CD14-positive monocyte (primary cell): ENCODE measurements around the gene HSBP1L1. TPM values are rescaled to one million over a fixed set of nuclear protein-coding genes. Genes with fewer than 3 reads are reported as not detected.

Source experiments
- DNase-seq, 3 donors: peaks; one replicate each; pipeline ENCODE4 v3.0.0-alpha.2; 2011 to 2022
- H2AFZ ChIP-seq: 2 replicates; pipeline ENCODE4 v1.6.0; 2012; ENCODE audit warnings: mild to moderate bottlenecking, low read depth, low read length, inconsistent platforms; ENCODE audit not compliant: insufficient read depth, poor library complexity, severe bottlenecking
- H3K27ac ChIP-seq, 2 donors: 1 replicate in 1 of 2; 2 replicates in 1 of 2; pipeline ENCODE4 v1.5.1; 2012 to 2013; ENCODE audit warnings: low read length in 2 of 2, control low read depth in 1 of 2, inconsistent platforms in 1 of 2, low read depth in 1 of 2, mild to moderate bottlenecking in 1 of 2
- H3K27me3 ChIP-seq, 2 donors: one replicate each; pipeline versions ENCODE4 v1.6.0 to v1.6.1; 2011 to 2013; ENCODE audit warnings: low read length in 2 of 2; ENCODE audit not compliant: control insufficient read depth in 2 of 2, insufficient read depth in 2 of 2
- H3K36me3 ChIP-seq, 2 donors: replicated peaks in 1 of 2; 1 replicate in 1 of 2; 2 replicates in 1 of 2; pipeline versions ENCODE4 v1.5.1 to v1.6.1; 2012 to 2013; ENCODE audit warnings: low read length in 2 of 2, control low read depth in 1 of 2, inconsistent platforms in 1 of 2, mild to moderate bottlenecking in 1 of 2; ENCODE audit not compliant: insufficient read depth in 2 of 2, control insufficient read depth in 1 of 2
- H3K4me1 ChIP-seq, 2 donors: 1 replicate in 1 of 2; 2 replicates in 1 of 2; pipeline versions ENCODE4 v1.5.1 to v1.6.1; 2012 to 2013; ENCODE audit warnings: low read length in 2 of 2, control low read depth in 1 of 2, inconsistent platforms in 1 of 2, mild to moderate bottlenecking in 1 of 2, moderate library complexity in 1 of 2; ENCODE audit not compliant: insufficient read depth in 2 of 2, control insufficient read depth in 1 of 2
- H3K4me2 ChIP-seq: replicated peaks from 2 replicates; pipeline ENCODE3; 2012; ENCODE audit warnings: low read length, moderate library complexity, mild to moderate bottlenecking; ENCODE audit not compliant: poor library complexity, severe bottlenecking; ENCODE audit errors: extremely low read depth
- H3K4me3 ChIP-seq, 3 experiments: fragments of 200-600 bp in 1 of 3; sonication (generic) in 1 of 3; replicated peaks in 1 of 3; 1 replicate in 2 of 3; 2 replicates in 1 of 3; pipeline ENCODE4 v1.5.1; 2011 to 2013; ENCODE audit warnings: low read length in 3 of 3, mild to moderate bottlenecking in 3 of 3, control low read depth in 2 of 3, low read depth in 2 of 3, inconsistent platforms in 1 of 3, moderate library complexity in 1 of 3
- H3K79me2 ChIP-seq: 2 replicates; pipeline ENCODE4 v1.6.0; 2012; ENCODE audit warnings: mild to moderate bottlenecking, control low read depth, inconsistent platforms, low read length, moderate library complexity; ENCODE audit not compliant: insufficient read depth
- H3K9ac ChIP-seq: 2 replicates; pipeline ENCODE4 v1.6.0; 2017; ENCODE audit warnings: low read length, mild to moderate bottlenecking; ENCODE audit not compliant: insufficient read depth, poor library complexity, severe bottlenecking
- H3K9me3 ChIP-seq, 2 donors: replicated peaks in 1 of 2; 1 replicate in 1 of 2; 2 replicates in 1 of 2; pipeline versions ENCODE4 v1.5.1 to v1.6.1; 2012 to 2013; ENCODE audit warnings: low read length in 2 of 2, control low read depth in 1 of 2; ENCODE audit not compliant: control insufficient read depth in 1 of 2, insufficient read depth in 1 of 2
- H4K20me1 ChIP-seq: 2 replicates; pipeline ENCODE4 v1.6.0; 2012; ENCODE audit warnings: mild to moderate bottlenecking, low read length, control low read depth, moderate library complexity; ENCODE audit not compliant: insufficient read depth
- H3K27ac Mint-ChIP-seq, 7 donors: one replicate each; pipeline ENCODE4 v1.8.0; 2020; ENCODE audit warnings: mild to moderate bottlenecking in 7 of 7, mixed read lengths in 7 of 7, moderate library complexity in 6 of 7, inconsistent platforms in 2 of 7
- H3K27me3 Mint-ChIP-seq, 3 donors: one replicate each; pipeline ENCODE4 v1.8.0; 2021 to 2022; ENCODE audit warnings: low read depth in 3 of 3, mild to moderate bottlenecking in 3 of 3, mixed read lengths in 3 of 3, moderate library complexity in 3 of 3, inconsistent platforms in 1 of 3
- H3K36me3 Mint-ChIP-seq, 2 donors: one replicate each; pipeline ENCODE4 v1.8.0; 2020; ENCODE audit warnings: mixed read lengths in 2 of 2, inconsistent platforms in 1 of 2, mild to moderate bottlenecking in 1 of 2
- H3K4me1 Mint-ChIP-seq: one replicate; pipeline ENCODE4 v1.8.0; 2020; ENCODE audit warnings: mild to moderate bottlenecking, mixed read lengths
- H3K4me3 Mint-ChIP-seq, 2 donors: one replicate each; pipeline ENCODE4 v1.8.0; 2020; ENCODE audit warnings: mild to moderate bottlenecking in 2 of 2, mixed read lengths in 2 of 2, moderate library complexity in 1 of 2
- H3K9me3 Mint-ChIP-seq, 7 donors: one replicate each; pipeline ENCODE4 v1.8.0; 2020 to 2022; ENCODE audit warnings: mixed read lengths in 7 of 7, mild to moderate bottlenecking in 6 of 7, moderate library complexity in 6 of 7, inconsistent platforms in 2 of 7
- WGBS: methylation state at CpG from one replicate; pipeline ENCODE4 v1.1.5; 2013; ENCODE audit warnings: missing lambda C conversion rate; ENCODE audit not compliant: insufficient coverage; 5-methylcytosine and 5-hydroxymethylcytosine counted together
- intact Hi-C, 2 donors: fragments of 100-400 bp; cut with micrococcal nuclease; formaldehyde crosslinking; loops; one replicate each; pipeline versions ENCODE4 v1.15.0 to v1.15.1; 2023
- polyA plus RNA-seq, 3 donors: library from polyadenylated mRNA; depleted of rRNA in 1 of 3; unstranded in 2 of 3; stranded (reverse) in 1 of 3; fragments of 300-500 nt in 2 of 3; fragments of >200 nt in 1 of 3; fragmentation: Illumina TruSeq in 2 of 3; gene quantifications; 1 replicate in 2 of 3; 2 replicates in 1 of 3; pipeline ENCODE4 v1.2.3, GENCODE V29; 2012 to 2021
- TF ChIP-seq, protein P1 (sequence below): fragments of 200-600 bp; IDR thresholded peaks from one replicate; pipeline ENCODE4 v1.8.0; 2022; ENCODE audit warnings: antibody characterized with exemption, mild to moderate bottlenecking

The HSBP1L1 gene
- polyA plus RNA-seq, 3 donors = 2.5 to 13.2 (median 10.8) TPM

DNA sequence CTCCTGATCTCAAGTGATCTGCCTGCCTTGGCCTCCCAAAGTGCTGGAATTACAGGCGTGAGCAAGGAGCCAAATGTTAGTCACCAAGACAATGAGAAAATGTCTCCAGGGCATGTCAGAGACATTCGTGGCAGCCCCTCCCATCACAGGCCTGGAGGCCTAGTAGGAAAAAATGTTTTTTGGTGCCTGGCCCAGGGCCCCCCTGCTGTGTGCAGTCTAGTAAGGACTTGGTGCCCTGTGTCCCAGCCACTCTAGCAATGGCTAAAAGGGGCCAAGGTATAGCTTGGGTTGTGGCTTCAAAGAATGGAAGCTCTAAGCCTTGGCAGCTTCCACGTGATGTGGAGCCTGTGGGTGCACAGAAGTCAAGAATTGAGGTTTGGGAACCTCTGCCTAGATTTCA, 36.4 kb downstream of the HSBP1L1 start:
- Histone ChIP-seq H3K36me3 (no peaks in the 10 kb centered on the region), H3K27ac (no peak overlapping the region), H2AFZ (no peak overlapping the region), H3K79me2 (no peaks in the 10 kb centered on the region), H3K4me3 (no peak overlapping the region), H3K9me3 (peaks cover 12 to 21% of the 10 kb centered on the region in 2 donors), H3K27me3 (no peaks in the 10 kb centered on the region), H3K9ac (no peak overlapping the region), H3K4me2 (no peak overlapping the region), H4K20me1 (no peaks in the 10 kb centered on the region), H3K4me1 (no peaks in the 10 kb centered on the region)
- intact Hi-C loops = no loop called here
- Mint-ChIP-seq H3K4me1 (no peaks in the 10 kb centered on the region), H3K27ac (peak overlapping the region in 1 of 7 donors; percentile 53), H3K36me3 (no peaks in the 10 kb centered on the region), H3K4me3 (no peak overlapping the region), H3K27me3 (peaks cover 0 to 1% (median 0%) of the 10 kb centered on the region in 3 donors), H3K9me3 (peaks cover 16 to 35% (median 28%) of the 10 kb centered on the region in 7 donors)
- no peak for DNase-seq
- TF ChIP-seq, protein P1, sequence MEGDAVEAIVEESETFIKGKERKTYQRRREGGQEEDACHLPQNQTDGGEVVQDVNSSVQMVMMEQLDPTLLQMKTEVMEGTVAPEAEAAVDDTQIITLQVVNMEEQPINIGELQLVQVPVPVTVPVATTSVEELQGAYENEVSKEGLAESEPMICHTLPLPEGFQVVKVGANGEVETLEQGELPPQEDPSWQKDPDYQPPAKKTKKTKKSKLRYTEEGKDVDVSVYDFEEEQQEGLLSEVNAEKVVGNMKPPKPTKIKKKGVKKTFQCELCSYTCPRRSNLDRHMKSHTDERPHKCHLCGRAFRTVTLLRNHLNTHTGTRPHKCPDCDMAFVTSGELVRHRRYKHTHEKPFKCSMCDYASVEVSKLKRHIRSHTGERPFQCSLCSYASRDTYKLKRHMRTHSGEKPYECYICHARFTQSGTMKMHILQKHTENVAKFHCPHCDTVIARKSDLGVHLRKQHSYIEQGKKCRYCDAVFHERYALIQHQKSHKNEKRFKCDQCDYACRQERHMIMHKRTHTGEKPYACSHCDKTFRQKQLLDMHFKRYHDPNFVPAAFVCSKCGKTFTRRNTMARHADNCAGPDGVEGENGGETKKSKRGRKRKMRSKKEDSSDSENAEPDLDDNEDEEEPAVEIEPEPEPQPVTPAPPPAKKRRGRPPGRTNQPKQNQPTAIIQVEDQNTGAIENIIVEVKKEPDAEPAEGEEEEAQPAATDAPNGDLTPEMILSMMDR = no peak
- WGBS = 95% methylated on average over 3 of the region's 3 CpGs

GRCh38 chr18:80002468-80002867, 38.0 kb downstream of the HSBP1L1 start:
- Histone ChIP-seq H3K27ac (no peak overlapping the region), H3K4me2 (no peak overlapping the region), H3K4me1 (no peaks in the 10 kb centered on the region), H3K79me2 (no peaks in the 10 kb centered on the region), H3K9me3 (peaks cover 12 to 21% of the 10 kb centered on the region in 2 donors), H3K27me3 (no peaks in the 10 kb centered on the region), H3K36me3 (no peaks in the 10 kb centered on the region), H3K4me3 (no peak overlapping the region), H3K9ac (no peak overlapping the region), H2AFZ (no peak overlapping the region), H4K20me1 (no peaks in the 10 kb centered on the region)
- Mint-ChIP-seq H3K27me3 (peaks cover 0 to 2% (median 1%) of the 10 kb centered on the region in 3 donors), H3K9me3 (peaks cover 21 to 35% (median 28%) of the 10 kb centered on the region in 7 donors), H3K4me1 (no peaks in the 10 kb centered on the region), H3K4me3 (no peak overlapping the region), H3K36me3 (no peaks in the 10 kb centered on the region), H3K27ac (no peak overlapping the region)
- 92% methylated on average over 2 of the region's 5 CpGs for WGBS
- intact Hi-C loops = no loop called here
- DNase-seq = no peak
- TF ChIP-seq, protein P1 = no peak
